HG03432 (cell line): ENCODE measurements around the gene HDAC3.
"Not testable (repeated sequence)": the region's sequence is repeated elsewhere in the genome, so short reads cannot be mapped to it uniquely, and the experiment has no call there.

Source experiments
- ATAC-seq: cut with Tn5 transposase; IDR thresholded peaks from one replicate; pipeline ENCODE4 v1.9.1; 2021; ENCODE audit warnings: mild to moderate bottlenecking, moderate library complexity; ENCODE audit not compliant: unreplicated experiment

The HDAC3 gene

DNA sequence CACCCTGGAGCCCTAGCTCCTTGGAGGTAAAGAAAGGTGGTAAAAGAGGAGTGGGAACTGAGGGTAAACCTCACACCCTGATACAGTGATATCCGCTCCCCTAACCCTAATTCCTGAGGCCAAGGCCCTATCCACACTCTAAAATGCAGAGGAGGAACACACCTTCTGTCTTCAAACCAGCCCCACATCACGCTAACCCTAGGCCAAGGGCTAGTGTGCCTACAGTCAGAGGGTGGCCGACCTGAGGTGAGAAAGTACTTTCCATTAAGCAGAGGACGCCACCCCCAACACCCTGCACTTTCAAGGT, 590 bp downstream of the HDAC3 start:
- no peak for ATAC-seq

- no peak for ATAC-seq
These were observed 1.0 kb downstream of the HDAC3 start for GRCh38 chr5:141635646-141636045.

DNA sequence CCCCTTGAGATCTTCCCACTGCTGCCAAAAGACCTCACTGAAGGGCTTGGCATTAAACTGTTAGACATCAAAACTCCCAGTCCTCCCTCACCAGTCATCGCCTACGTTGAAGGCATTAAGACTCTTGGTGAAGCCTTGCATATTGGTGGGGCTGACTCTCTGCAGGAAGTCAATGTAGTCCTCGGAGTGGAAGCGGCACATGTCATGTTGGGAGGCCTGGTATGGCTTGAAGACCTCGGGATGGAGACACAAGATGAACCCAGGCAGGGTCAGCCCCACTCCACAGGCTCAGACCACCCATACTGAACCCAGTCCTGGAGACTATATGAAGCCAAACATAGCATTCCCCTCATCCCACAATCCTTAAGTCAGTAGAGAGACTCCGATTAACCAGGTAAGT, 1.9 kb downstream of the HDAC3 start:
- no peak for ATAC-seq

DNA sequence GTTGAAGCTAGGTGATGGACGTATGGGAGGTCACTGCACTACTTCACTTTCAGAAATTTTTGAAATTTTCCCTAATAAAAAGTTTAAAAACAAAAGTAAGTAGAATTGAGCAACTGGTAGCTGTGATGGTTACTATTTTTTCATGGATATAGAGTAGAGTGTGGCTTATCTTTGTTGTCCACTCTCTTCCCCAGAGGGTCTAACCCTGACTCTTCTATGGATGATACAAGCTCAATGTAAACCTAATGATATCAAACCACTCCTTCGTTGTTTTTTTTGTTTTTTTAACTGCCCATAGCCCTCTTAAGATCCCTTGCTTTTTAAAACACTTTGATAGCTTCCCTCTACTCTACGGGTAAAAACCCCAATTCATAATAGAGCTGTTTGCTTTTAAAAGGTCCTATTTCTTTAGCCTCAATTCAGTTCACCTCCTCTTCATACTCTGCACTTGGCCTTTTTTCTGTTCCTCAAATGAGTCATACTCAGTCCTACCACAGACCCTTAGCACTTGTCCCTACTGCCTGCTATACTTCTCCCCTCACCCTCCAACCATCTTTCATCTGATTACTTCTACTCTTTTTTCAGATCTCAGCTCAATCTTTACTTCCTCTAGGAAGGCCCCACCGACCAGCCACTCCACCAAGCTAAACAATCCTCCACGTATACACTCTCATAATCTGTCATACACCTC, 2.6 kb downstream of the HDAC3 start:
- ATAC-seq: peak; percentile 74

- no peak for ATAC-seq
These were observed 4.0 kb downstream of the HDAC3 start for GRCh38 chr5:141632650-141633049.

GRCh38 chr5:141630570-141631140, 6.0 kb downstream of the HDAC3 start:
- no peak for ATAC-seq

GRCh38 chr5:141628175-141628788, 8.4 kb downstream of the HDAC3 start:
- no peak for ATAC-seq

DNA sequence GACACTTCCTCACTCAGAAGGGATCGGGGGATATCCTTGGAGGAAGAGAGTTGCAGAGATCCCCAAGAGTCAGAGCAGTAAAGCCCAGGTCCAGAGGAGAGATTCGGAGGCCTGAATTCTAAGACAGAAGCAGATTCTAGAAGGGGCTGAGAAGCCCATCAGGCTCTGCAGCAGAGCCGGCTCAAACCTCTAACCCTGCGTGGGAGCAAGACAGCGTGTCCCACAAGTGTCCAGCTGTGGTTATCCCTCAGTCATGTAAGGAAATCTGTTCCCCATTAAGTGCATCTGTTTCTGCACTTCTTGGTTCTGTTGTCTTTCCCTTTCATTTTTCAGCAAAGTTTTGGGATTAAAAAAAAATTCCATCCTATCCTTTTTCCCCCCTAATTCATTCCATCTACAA, 13.0 kb downstream of the HDAC3 start:
- ATAC-seq: no peak

DNA sequence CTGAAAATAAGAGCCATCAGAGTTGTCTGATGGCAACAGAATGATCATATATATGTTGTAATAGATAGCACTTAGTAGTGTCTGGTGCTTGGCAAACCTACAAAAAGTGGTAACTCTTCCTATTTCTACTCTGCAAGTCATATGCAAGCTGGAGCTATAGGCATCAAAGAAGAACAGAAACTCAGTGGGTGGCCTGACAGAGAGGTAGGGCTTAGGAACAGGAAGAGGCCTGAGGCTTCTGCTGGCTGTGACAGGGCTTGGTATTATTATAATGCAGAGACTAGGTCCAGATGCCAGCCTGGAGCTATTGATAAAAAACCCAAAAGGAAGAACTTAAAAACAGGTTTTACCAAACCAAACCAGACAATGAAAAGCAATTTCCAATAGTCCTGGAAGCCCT, 13.5 kb downstream of the HDAC3 start:
- ATAC-seq: peak; percentile 58

DNA sequence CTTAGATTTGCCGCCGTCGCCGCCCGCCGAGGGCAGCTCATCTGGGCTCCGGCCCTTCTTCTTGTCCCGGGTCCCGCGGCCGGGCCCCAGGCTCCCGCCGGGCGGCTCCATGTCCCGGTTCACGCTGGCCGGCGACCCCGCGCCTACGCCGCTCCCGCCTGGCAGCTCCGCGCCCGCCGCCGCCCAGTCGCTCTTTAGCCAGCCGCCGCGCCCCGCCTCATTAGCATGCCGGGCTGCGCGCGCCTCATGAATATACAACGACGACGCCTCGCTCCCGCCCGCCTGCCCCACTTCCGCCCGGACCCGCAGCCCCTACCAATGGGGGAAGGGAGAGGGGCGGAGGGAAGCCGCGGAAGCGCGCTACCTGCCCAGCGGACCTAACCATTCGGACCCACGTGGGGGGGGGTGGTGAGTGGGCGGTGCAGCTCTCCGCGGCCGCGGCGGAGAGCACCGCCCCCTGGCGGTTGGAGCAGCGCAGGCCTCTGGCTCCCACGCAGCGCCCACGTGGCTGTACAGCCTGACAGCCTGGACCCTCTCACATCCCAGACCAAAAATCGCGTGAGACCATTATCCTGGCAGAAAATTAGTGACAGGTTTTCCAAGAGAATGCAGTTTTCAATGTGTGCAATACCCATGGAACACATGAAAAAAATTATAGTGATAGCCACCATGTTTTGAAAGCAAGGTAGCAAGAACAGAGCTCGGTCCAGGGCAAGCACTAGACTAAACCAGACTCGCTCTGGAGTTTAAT, 17.7 kb downstream of the HDAC3 start, which contains the start of gene DIAPH1:
Gene DIAPH1, minus strand, starts transcription at position 197 of the 751 bp plus-strand sequence. Its CDS starts 86 bp downstream, at position 111.
- peak; percentile 86 for ATAC-seq

GRCh38 chr5:141618030-141618803, 18.4 kb downstream of the HDAC3 start:
- peak; percentile 33 for ATAC-seq

- no peak for ATAC-seq
These were observed 19.0 kb downstream of the HDAC3 start for GRCh38 chr5:141617682-141618029.

DNA sequence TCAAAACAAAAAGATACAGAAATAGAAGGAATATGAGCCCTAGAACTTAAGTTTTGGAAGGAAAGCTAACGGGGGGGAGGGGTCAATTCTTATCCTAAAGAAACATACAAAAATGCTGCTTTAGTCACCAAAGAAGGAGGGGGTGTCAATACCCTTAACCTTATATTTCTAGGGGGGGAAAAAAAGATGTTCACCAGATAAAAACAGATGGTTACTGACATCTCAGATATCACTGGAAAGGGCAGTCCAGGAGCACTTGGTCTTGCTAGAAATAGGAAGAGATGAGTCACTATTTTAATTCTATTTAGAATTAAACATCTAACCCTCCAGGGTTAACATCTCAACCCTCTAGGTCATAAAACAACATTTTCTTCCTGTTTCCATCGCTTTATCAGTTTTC, 19.5 kb downstream of the HDAC3 start:
- no peak for ATAC-seq

DNA sequence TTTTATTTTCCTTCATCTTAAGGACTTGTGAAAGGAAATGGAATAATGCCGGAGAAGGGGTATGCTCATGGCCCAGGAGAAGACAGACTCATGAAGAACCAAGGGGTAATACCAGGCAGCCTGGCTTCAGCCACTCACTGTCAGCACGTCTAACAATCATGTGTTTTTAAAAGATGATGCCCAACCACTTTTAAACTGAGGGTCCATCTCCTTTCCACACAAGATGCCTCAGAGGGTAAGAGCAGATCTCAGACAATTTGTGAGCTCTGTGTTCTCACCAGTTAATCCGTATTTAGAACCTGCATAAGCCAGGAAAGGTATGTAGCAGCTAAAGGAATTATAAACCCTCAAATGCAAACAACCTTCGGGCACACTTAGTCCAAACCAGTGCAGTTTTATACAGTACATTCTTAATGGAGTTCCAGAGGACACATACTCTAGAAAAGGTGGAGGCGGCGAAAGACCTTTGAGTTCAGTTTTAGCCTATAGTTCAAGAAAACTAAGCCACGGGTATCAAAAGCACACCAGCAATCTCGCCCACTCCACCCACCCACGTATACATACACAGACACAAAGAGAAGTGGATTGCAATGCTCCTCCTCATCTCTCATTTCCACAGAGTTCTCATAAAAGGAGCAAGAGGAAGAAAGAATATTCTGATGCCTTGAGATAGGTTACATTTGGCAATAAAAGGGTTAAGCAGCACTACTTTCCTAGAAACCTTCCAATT, 20.5 kb downstream of the HDAC3 start:
- no peak for ATAC-seq

- no peak for ATAC-seq
These were observed 23.3 kb downstream of the HDAC3 start for GRCh38 chr5:141613344-141613743.

GRCh38 chr5:141611289-141611688, 25.4 kb downstream of the HDAC3 start:
- no peak for ATAC-seq

DNA sequence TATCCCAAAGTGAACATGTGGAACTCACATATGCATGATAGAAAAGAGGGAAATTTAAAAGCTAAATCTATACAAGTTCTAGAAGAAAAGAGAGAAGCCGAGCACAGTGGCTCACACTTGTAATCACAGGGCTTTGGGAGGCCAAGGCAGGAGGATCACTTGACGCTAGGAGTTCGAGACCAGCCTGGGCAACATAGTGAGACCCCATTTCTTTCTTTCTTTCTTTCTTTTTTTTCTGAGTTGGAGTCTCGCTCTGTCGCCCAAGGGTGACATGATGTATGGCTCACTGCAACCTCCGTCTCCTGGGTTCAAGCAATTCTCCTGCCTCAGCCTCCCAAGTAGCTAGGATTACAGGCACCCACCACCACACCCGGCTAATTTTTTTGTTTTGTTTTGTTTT, 26.7 kb downstream of the HDAC3 start:
- not testable (repeated sequence) for ATAC-seq

- ATAC-seq: no peak
These were observed 27.6 kb downstream of the HDAC3 start for GRCh38 chr5:141609044-141609443.

DNA sequence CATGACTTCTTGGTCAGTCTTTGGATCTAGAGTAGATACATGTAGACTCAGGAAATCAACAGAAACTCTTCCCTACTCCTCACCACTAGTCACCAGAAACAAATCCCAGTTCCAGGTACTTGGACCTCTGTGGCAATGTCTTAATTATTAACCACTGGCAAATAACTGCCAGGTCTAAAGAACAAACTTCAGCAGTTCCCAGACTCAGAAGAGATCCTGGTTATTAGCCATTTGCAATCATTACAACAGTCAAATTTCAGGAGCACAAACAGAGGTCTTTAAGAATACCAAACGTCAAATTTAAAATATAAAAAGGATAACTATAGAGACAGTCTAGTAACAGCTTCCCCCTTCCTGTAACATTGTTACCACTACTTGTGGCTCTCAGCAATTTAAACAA, 28.1 kb downstream of the HDAC3 start:
- ATAC-seq: no peak

DNA sequence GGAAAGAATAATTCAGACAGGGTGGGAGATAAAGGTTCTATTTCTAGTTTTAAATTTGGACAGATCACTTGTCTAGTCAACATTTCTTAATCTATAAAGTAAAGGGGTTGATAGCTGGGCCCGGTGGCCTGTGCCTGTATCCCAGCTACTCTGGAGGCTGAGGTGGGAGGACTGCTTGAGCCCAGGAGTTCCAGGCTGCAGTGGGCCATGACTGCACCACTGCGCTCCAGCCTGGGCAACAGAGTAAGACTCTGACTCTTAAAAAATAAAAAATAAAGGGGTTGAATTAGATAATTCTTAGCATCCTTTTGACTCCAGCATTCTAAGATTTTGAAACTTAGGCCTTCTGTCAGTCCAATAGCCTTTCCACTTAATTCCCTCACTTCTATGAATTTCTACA, 28.6 kb downstream of the HDAC3 start:
- no peak for ATAC-seq
